GM19035 (cell line): ENCODE results near the gene TNRC6A.
"Not testable (repeated sequence)": the region's sequence is repeated elsewhere in the genome, so short reads cannot be mapped to it uniquely, and the experiment has no call there.

Source experiments
- ATAC-seq: cut with Tn5 transposase; IDR thresholded peaks from one replicate; pipeline ENCODE4 v1.9.1; 2021; ENCODE audit not compliant: unreplicated experiment

Gene TNRC6A

DNA sequence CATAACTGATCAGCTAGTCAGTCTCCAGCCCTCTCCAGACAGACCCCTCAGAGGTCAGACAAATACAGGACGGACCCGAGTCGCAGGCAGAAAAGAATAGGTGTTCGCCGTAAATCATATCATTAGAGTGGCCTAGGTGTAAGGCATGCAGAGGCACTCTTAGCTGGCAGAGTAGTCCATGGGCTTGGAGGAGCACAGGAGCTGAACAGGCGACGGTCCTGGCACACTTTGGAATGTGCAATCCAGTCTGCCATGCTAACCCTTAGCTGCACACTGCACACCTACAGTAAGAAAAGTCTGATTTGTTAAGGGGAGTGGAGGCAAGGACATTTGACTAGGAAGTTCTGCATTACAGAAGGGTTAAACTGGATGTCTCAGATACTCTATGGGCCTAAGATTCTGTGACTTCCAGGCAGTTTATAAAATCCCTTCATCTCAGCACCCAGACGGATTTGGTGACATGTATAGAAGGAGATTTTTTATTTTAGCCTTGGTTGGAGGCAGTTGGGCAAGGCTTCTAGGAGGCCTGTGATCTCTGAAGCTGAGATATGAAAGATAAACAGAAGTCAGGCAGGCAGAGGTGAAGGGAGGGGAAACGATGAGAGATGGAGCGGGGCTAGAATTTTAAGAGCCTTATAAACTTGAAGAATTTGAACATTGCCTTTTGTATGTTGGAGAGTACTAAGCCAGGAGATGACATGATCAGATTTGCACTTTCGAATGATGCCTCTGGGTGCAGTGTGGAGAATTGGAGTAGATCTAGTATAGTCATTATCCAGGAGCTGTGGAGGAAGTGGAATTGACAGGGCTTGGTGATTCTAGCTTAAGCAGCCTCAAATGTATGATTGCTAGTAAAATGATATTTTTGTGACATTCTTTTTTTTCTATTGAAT is 81.7 kb downstream of the TNRC6A start:
- ATAC-seq = no peak

DNA sequence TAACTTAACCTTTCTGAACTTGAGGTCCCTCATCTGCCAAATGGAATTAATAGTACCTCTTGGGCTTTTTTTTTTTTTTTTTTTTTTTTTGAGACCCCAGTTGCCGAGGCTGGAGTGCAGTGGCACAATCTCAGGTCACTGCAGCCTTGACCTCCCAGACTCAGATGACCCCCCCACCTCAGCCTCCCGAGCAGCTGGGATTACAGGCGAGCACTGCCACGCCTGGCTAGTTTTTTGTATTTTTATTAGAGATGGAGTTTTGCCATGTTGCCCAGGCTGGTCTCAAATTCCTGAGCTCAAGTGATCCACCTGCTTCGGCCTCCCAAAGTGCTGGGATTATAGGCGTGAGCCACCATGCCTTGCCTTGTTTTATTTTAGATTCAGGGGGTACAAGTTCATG is 83.4 kb downstream of the TNRC6A start:
- ATAC-seq = not testable (repeated sequence)

DNA sequence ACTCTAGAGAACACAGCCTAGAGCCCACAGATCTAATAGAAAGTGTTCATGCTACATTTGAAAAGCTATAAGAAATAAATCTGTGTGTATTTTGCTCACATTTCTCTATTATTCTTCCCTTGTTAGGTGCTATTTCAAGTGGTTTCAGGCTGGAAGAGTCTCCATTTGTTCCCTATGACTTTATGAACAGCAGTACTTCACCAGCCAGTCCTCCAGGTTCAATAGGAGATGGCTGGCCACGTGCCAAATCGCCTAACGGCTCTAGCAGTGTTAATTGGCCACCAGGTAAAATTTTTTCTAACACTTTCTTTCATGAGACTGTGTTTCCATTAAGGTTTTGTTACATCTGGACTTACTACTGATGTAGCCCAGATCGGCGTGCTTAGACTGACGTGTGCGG is 85.6 kb downstream of the TNRC6A start:
- ATAC-seq = no peak

DNA sequence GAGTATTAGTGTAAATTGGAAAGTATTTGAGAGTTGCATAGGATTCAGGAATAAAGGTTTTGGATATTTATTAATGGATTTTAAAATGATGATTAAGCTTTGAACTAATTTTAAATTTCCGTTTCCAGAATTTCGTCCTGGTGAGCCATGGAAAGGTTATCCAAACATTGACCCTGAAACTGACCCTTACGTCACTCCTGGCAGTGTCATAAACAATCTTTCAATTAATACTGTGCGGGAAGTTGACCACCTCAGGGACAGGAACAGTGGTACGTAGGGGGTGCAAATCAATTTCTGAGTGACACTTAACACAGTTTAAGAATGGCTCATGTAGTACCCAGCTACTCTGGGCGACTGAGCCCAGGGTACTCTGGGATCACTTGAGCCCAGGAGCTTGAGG is 87.2 kb downstream of the TNRC6A start:
- ATAC-seq = no peak

DNA sequence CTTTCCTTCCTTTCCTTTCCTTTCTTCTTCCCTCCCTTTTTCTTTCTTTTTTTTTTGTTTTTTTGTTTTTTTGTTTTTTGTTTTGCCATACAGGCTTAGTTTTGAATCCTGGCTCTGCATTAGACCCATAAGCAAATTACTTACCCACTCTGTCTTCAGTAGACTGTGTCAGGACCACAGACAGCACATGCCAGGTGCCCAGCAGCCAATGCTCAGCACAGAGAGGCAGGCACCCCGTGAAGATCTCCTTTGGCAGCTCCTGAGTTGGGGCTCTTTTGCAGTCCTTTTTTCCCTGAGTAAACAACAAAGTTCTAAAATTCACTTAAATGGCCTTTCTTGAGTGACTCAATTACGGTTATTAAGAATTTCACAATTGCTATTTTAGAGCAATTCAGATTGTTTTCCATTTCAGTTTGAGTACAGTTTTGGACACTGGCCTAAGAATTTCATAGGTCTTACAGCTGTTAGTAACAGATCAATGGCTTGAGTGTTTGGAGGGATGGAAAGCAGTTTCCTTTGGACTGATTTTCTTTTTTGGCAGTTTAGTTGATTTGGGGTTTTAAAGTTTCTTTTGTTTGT is 90.1 kb downstream of the TNRC6A start:
- ATAC-seq = no peak

DNA sequence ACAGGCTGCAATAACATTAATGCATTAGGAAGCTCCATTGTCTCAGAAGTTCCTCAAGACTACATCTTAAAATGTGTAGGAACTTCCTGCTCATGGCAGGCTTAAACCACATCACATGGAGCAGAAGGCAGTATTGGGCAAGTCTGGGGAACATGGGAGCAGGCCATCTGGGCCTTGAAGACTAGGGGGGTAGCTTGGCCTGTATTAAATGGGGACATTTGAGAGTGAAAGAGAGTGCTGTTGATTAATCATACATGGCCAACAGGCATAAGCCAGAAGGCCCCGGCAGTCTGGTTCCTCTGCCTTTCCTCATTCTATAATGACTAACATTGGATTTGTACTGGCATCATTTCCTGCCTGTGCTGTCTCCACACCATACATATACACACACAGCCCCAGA is 91.1 kb downstream of the TNRC6A start:
- no peak for ATAC-seq

DNA sequence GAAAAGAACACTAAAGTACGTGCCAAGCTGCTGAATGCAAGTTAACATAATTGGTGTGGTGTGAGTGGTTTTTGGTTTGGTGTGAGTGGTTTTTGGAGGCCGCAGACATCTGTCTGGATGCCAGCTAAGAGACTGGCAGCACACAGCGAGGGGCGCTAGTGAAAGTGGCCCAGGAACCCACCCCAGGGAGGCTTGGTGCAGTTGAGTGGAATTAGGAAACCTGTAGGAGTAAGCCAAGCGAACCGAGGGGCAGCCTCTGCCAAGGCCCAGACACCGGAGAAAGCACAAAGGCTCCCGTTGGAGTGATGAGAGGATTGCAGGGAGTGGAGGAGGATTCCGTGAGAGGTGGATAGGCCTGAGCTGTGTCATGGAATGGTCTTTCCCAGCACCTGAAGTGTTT is 91.7 kb downstream of the TNRC6A start:
- no peak for ATAC-seq

DNA sequence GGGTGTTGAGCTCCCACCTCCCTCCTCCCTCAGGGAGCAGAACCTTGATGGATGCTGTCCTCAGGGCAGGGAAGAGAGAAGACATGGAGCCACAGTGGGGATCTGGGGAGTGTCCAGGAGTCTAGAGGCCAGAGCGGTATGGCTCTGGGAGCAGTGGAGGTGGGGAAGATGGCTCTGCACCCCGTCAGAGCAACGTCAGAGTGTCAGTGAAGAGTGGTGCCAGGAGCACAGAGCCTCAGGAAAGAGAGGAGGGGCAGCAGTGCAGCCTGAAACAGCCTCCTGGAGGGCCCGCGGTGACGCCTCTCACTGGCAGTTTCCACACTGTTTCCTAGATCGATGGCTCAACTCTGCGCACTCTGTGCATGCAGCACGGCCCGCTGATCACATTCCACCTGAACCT is 93.1 kb downstream of the TNRC6A start:
- ATAC-seq = no peak

DNA sequence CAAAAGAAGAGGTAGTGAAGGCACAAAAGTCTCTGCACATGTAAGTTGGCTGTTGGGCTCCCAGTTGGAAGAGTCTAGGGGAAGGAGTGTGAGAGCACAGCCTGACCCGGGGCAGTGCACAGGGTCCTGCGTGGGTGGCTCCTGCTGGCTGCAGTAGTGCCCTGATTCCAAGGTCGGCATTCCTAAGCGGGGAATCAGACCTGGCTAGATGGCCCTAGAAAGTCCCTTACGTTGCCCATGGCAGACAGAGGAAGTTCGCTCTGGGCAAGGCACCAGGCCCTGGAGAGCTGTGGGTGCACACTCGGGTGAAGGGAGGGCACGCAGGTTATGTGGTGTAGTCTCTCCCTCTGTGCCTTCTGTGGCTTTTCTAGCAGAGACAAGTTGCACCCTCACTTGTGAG is 93.5 kb downstream of the TNRC6A start:
- no peak for ATAC-seq

DNA sequence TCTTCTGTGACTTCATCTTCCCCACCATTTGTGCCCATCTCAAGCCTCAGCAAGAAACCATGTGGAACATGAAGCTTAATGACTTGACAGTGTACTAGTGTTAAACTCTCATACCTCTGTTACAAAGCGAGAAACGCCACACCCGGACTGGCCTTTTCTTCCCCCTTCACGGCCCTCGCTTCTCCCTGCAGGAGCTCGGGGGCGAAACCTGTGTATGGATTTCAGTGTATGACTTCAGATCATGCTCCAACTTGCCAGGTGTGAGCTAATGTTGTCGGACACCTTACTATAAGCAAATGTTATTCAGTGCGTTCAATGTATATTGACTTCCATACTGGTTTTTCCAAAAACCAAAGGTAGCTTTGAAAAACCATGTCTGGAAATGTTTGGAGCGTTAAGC is 96.2 kb downstream of the TNRC6A start:
- ATAC-seq = no peak

DNA sequence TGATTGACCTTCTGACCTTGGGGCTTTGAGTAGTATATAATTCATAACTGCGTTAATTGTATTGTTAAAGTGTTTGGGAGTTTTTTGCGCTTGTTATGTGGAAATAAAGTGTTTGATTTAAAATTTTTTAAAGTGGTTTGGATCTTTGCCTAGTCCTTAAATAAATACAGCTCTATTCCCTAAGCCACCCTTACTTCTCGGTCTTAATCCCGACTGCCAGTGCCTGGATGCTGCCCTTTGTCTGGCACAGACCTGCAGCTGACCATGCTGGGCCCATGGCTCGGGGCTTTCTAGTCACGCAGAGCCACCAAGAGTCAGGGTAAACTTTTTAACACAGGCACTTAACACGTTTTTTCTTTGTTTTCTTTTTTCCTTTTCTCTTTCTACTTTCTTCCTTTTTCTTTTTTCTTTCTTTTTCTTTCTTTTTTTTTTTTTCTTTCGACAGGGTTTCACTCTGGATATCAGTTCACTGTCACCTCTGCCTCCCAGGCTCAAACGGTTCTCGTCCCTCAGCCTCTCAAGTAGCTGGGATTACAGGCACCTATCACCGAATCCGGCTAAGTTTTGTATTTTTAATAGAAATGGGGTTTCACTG is 96.7 kb downstream of the TNRC6A start:
- ATAC-seq = no peak

DNA sequence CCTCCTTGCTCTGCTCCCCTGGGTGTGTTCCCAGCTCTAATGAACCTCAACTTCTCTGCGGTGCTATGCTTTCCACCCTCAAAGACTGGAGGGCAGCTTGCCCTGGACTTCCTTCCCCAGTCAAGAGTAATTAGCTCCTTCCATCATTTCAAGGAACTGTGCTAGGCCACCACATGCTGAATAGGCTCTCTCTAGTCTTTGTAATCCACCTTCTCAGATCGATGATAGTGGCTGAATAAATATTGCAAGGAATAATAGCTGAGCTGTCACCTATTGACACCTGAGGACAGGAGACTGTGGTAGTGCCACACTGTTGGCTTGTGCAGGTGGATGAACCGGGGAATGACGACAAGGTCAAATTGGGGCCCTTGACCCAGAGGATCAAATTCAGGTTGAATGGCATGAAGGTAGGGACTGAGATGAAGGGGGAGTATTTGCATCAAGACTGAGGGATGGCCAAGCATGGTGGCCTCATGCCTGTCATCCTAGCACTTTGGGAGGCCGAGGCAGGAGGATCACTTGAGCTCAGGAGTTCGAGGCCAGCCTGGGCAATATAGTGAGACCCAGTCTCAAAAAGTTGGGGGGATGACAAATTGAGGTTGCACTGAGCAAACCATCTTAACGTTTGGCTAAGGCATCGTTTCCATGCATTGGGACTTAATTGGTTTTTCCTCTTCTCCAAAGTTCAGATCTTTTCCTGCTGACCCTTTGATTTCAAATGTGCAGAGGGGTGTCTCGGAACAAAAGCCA is 97.5 kb downstream of the TNRC6A start:
- no peak for ATAC-seq

DNA sequence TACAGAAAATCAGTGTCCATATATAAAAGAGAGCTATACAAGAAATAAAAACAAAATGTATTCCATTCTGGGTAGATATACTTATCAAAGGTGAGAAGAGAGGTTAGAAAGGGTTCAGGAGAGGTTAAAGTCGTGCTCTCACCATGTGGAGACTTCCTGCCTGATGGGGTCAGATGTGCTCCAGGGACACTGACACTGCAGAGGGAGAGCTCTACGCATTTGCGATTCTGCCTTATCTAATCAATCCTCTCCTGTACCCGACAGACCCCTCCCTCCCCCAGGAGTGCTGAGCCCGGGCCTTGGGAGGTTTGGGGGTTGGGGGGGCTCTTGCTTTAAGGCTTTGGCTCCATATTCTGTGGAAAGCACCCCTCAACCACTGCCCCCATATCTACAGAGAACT is 99.7 kb downstream of the TNRC6A start:
- no peak for ATAC-seq

DNA sequence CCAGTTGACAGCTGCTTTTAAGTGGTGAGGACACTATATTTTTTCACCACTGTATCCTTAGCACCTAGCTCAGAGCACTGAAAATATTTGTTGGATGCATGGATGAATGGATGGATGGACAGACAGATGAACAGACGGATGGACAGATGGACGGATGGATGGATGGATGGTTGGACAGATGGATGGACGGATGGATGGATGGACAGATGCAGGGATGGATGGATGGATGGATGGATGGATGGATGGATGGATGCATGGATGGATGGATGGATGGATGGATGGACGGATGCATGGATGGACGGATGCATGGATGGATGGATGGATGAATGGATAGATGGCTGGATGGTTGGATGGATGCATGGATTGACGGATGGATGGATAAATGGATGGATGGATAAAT is 103.9 kb downstream of the TNRC6A start:
- ATAC-seq = no peak

DNA sequence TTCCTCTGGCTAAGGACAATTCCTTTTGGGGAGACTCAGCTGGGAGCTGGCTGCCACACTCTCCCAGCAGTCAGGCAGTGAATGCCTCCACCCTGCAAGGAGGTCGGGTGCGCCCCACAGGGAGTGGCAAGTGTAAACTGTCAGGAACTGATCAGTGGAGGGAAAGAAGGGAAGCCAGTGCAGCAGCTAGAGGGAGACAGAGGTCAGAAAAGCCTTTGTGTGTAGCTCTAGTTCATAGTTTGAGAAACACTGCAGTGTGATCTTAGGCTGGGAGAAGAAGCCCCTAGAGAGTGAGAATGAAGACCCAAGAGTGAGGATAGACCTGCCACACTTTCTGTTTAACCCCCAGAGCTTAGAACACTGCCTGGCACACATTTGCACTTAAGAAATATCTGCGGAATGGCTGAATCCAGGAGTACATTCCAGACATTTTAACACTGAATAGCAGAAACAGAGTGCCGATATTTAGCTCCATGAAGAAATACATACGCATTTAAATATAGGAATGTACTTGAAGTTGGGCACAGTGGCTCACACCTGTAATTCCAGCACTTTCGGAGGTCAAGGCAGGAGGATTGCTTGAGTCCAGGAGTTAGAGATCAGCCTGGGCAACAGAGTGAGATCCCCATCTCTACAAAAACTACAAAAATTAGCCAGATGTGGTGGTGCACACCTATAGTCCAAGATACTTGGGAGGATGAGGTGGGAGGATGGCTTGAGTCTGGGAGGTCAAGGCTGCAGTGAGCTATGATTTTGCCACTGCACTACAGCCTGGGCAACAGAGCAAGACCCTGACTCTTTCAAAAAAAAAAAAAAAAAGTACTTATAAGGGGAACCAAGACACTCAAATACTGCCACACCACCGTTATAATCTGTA is 105.2 kb downstream of the TNRC6A start:
- no peak for ATAC-seq

DNA sequence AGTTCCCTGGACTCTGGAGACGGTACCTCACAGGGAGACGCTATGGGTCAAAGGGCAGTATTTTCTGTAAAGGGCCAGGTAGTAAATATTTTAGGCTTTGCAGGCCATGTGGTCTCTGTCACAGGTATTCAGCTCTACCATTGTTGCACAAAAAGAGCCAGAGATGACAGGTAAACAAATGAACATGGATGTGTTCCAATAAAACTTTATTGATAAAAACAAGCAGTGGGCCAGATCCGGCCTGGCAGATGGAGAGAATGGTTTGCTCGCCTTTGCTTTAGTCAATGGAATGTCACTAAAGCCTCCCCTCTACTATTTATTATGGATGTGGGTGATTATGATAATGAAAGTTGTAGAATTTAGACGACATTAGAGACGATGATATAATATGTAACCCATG is 107.4 kb downstream of the TNRC6A start:
- no peak for ATAC-seq

DNA sequence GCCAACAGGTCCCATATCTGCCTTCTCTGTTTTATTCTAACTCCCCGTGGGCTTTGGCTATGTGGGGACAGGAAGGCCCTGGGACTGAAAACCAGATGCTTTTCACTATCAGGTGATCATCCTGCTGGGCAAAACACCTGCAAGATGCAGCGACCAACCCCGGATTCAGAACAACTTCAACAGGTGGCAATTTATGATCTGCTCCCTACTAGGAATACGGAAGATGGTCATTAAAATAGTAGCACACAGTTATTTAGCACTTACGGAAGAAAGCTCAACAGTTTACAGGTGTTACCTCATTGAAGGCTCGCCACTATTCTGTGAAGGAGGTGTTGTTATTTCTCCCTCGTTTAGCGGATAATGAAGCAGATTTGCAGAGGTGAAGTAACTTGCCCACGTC is 108.5 kb downstream of the TNRC6A start:
- no peak for ATAC-seq

DNA sequence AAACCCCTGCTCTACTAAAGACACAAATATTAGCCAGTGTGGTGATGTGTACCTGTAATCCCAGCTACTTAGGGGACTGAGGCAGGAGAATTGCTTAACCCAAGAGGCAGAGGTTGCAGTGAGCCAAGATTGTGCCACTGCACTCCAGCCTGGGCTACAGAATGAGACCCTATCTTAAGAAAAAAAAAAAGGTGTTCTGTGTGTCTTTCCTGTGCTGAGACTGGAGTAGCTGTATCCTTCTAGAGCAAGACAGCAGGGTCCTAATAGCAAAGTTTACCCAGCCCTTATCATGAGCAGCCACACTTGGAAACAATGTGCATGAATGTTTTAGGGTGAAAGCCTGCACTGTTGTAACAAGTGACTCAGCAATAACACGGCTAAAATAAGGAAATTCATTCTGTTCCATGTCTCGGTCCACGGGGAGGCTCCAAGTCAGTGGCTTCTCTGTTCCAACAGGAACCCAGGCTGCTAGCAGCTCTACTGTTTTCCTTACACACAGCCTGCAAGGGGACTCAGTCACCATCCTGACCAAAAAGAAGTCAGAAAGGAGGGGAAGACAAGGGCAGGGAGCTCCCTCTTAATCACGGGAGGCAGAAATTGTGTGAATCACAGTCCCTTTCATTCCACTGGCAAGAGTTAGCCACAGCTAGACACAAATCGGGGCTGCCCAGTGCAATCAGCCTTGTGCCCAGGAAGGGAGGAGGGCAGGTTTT is 109.3 kb downstream of the TNRC6A start:
- ATAC-seq = no peak

DNA sequence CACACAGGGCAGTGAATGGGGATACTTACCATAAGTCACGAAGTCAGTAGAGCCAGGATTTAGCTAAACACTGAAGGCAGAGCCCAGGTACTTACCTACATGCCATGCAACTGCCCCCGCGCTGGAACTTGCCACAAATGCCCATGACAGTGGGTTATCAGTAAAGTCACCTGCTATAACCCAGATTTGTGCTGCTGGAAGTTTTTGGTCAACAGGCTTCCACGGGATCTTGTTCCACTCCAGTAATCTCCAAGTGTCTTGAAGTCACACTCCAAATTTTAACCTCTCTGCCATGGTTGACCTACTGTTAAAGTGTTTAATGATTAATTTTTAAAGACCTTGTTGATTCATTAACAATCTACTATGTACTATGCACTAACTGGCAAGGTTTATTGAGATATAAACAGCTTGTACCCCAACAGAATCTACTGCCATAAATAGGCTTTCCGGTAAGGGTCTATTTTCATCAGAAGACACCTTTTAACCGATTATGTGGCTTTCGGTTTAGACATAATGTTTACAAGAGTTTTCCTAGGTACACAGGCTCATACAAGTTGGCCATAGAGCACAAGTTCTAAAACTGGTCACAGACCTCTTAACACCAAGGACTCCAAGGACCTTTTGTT is 110.0 kb downstream of the TNRC6A start:
- ATAC-seq = no peak

DNA sequence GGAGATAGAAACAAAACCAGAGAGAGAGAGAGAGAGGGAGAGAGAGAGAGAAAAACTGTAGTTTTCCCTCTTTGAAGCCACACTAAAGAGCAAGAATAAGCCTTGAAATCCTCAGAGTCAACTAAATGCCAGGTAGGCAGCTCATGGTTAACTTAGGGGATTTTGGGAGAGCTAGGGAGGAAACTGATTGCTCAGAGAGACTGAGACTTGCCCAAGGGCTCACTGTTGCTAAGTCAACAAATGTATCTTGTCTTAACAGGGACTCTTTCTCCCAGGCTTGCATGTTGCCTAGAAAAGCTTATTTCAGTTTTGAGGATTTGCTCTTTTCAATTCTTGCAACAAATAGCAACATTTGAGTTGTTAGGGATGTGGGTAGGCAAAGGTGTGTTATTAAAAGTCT is 111.8 kb downstream of the TNRC6A start:
- ATAC-seq = no peak
